Activated CD4-positive, alpha-beta T cell treated with anti-CD3 and anti-CD28 coated beads, Interleukin-2, amount 50 U/mL, for 4 hours (primary cell): ENCODE data around the gene HSD17B7.
A peak's percentile ranks its signal among the peaks of the same experiment; 100 is the strongest.
"Not testable (repeated sequence)": the region's sequence is repeated elsewhere in the genome, so short reads cannot be mapped to it uniquely, and the experiment has no call there.

ENCODE experiments used
- DNase-seq, 2 experiments: peaks; one replicate each; pipeline ENCODE4 v3.0.0-alpha.2; 2020

HSD17B7 gene

GRCh38 chr1:162790303-162790984 lies at the start of gene HSD17B7:
HSD17B7 (plus strand) TSS chr1:162790702; CDS start chr1:162790801, 99 bp downstream.
- peak; percentile 56 to 63 for DNase-seq

DNA sequence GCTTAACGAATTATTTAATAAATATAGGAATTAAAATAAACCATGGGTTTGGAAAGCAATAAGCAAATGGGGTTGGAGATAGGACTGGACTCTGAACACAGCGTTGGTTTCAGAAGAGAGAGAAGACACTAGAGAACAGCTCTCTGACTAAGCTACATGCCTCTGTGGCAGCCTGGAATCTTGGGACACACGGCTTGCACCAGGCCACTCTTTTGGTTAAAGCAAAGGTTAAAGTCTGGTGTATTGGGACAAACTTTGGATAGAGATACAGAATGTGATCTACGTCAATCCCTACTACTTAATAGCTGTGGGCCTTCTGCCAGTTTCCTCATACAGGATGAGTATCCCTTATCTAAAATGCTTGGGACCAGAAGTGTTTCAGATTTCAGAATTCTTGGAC lies 49.7 kb upstream of the HSD17B7 start:
- no peak for DNase-seq

- no peak for DNase-seq
Observed at GRCh38 chr1:162741574-162741973, 48.9 kb upstream of the HSD17B7 start.

DNA sequence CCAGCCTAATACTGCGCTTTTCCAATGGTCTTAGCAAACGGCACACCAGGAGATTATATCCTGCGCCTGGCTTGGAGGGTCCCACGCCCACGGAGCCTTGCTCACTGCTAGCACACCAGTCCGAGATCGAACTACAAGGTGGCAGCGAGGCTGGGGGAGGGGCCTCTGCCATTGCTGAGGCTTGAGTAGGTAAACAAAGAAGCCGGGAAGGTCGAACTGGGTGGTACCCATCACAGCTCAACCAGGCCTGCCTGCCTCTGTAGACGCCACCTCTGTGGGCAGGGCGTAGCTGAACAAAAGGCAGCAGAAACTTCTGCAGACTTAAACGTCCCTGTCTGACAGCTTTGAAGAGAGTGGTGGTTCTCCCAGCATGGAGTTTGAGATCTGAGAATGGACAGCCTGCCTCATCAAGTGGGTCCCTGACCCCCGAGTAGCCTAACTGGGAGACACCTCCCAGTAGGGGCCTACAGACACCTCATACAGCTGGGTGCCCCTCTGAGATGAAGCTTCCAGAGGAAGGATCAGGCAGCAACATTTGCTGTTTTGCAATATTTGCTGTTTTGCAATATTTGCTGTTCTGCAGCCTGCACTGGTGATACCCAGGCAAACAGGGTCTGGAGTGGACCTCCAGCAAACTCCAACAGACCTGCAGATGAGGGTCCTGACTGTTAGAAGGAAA lies 44.1 kb upstream of the HSD17B7 start:
- not testable (repeated sequence) for DNase-seq

GRCh38 chr1:162753001-162753658 lies 37.4 kb upstream of the HSD17B7 start:
- DNase-seq = no peak

GRCh38 chr1:162753998-162754585 lies 36.4 kb upstream of the HSD17B7 start:
- DNase-seq = no peak

DNA sequence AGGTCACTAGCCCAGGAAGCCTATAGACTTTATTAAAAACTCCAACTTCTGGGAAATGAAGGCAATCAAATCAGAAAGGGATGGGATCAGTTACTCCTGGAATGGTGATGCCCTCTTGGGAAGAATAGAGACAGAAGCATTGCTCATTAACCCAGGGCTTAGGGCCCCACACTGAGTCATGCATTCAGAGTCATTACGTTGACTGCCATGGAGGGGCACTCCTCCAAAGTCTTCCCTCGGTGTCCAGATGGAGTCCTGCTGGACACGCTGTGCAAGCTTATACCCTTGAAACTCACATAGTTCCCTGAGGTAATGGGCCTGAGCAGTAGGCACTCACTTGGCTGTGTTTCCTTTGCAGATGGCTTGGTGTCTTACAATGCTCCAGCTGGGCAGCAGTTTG lies 35.2 kb upstream of the HSD17B7 start:
- no peak for DNase-seq

DNA sequence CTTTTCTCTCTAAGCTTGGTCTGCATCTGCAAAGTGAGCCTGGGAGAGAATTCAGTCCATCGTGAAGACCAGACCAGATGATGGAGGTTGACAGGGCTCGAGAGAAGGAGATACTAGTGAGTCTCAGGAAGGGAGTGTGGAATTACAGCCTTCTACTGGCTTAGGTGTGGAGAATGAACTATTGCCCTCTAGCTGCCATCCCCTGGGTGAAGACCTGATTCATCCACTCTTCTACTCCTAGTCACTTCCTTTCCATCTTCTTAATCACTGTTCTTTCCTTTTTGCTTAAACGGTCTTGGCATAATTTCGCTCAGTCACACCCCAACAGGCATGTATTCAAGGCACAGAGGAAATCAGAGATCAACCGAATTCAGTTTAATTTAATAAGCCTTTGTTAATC lies 34.0 kb upstream of the HSD17B7 start:
- no peak for DNase-seq

DNA sequence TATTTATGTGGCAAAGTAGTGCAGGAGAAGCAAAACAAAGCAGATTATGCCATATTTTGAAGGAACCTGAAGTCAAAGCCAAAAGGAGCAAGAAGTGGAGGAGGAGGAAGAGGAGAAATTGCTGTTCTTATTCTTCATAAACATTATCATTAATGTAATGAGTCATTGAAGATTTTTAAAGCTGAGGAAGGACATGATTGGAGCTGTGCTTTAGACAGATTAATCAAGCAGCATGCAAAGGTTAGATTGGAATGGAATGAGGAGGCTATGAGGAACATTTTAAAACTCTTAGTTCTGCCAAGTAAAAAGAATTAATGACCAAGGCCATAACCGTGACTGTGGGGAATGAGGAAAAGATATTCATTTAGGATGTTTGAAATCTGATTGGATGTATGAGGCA lies 33.0 kb upstream of the HSD17B7 start:
- no peak for DNase-seq

DNA sequence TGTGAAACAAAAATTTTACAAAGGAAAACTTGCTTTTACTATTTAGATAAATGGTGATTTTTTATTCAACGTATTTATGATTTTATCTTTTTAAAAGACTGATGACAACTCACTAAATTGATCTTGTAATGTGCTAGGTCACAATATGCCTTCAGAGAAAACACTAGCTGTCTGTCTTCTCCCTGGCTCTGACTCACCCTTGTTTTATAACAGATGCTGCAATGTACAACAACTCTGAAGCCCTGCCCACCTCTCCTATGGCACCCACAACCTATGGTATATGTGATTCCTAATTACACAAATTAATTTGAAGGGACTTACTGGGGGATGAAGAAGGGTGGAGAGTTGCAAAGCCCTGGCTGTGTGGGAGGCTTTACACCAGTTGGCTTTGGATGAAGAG lies 24.7 kb upstream of the HSD17B7 start:
- no peak for DNase-seq

GRCh38 chr1:162772571-162773154 lies 17.8 kb upstream of the HSD17B7 start:
- no peak for DNase-seq

GRCh38 chr1:162774007-162774406 lies 16.5 kb upstream of the HSD17B7 start:
- DNase-seq = no peak

- DNase-seq = no peak
Observed at GRCh38 chr1:162779043-162779442, 11.5 kb upstream of the HSD17B7 start.

DNA sequence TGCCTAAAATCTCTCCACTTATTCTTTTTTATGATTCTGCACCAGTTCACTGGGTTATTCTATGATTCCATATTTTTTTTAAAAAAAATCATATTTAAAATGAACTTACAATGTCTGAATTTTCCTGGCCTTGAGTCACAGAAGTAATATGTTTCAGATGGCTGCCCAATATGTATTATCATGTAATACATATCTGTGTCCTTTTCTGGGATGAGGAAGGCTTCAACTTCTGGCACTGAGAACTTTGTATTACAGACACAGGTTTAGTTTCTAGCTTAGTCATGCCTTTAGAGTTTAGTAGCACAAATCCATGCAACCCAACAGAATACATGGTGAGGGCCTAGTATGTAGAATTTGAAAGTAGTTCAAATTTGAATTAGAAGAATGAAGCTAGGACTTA lies 7.8 kb upstream of the HSD17B7 start:
- DNase-seq = no peak

- DNase-seq = not testable (repeated sequence)
Observed at GRCh38 chr1:162784926-162785325, 5.6 kb upstream of the HSD17B7 start.

GRCh38 chr1:162788783-162789182 lies 1.7 kb upstream of the HSD17B7 start:
- not testable (repeated sequence) for DNase-seq

GRCh38 chr1:162790985-162791357 lies 469 bp downstream of the HSD17B7 start:
- DNase-seq = not testable (repeated sequence)

DNA sequence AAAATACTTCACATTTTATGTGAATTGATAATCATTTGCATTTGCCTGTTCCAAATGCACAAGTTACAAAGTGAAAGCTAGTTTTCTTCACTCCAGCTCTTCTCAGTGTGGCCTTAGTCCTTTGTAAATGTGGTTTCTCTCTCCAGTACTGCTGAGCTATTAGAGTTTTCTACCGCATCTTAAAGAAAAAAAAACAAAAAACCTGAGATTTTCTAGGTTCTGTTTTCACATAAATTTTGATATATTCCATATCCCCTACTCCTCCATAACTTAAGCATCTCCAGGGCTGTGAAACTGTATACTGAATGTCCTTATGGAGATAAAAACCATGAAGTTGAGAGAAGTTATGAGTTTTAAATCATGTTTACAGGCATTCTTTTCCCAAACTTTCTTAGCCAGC lies 3.8 kb downstream of the HSD17B7 start:
- not testable (repeated sequence) for DNase-seq

- DNase-seq = not testable (repeated sequence)
Observed at GRCh38 chr1:162796617-162797279, 6.2 kb downstream of the HSD17B7 start.

DNA sequence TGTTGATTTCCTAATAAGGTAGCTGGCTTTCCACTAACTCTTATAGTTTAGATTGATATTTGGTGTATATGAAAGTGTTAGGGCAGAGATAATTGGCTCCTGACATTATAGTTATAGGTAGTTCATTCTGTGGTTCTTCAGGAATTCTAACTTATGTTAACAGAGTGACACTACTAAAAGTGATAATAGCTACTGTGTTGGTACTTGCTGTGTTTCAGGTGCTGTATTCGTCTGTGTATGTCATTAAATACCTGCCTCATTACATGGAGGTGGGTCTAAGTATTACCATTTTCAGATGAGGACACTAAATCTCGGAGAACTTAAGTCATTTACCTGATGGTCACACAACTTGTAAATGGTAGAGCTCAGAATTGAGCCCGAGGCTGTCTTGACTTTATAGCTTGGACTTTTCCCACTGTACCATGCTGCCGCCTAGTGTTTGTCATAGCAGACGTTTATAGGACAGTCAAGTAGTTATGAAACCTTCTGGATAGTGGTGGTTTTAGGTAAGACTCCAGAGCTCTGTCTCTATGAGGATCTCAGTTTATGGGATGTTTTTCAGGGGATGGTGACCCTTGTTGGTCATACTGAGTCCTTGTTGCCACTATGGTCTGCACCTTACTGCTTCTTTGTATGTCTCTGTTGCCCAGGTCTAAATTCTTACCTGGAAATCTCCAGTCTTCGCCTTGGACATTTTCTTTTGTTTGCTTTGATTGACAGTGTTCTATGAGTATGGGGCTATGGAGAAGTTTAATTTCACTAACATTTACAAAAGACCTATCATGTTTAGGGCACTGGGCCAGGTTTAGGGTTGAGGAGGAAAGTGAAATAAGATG lies 9.7 kb downstream of the HSD17B7 start:
- not testable (repeated sequence) for DNase-seq

DNA sequence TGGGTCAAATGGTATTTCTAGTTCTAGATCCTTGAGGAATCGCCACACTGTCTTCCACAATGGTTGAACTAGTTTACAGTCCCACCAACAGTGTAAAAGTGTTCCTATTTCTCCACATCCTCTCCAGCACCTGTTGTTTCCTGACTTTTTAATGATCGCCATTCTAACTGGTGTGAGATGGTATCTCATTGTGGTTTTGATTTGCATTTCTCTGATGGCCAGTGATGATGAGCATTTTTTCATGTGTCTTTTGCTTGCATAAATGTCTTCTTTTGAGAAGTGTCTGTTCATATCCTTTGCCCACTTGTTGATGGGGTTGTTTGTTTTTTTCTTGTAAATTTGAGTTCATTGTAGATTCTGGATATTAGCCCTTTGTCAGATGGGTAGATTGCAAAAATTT lies 17.0 kb downstream of the HSD17B7 start:
- not testable (repeated sequence) for DNase-seq

DNA sequence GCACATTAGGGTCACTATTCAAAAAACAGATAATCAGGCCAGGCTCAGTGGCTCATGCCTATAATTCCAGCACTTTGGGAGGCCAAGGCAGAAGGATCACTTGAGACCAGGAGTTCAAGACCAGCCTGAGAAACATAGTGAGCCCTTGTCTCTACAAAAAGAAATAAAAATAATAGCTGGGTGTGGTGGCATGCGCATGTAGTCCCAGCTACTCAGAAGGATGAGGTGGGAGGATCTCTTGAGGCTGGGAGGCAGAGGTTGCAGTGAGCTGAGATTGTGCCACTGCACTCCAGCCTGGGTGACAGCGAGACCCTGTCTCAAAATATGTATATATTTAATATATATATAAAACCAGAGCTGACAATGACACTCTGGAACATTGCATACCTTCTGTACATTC lies 21.9 kb downstream of the HSD17B7 start:
- not testable (repeated sequence) for DNase-seq
